Activated CD8-positive, alpha-beta memory T cell treated with anti-CD3 and anti-CD28 coated beads, Interleukin-2, amount 50 U/mL, for 1 hour (primary cell): ENCODE results near the gene SLC11A1.

Experiments used
- DNase-seq: peaks from one replicate; pipeline ENCODE4 v3.0.0-alpha.2; 2020; ENCODE audit errors: extremely low read depth

The SLC11A1 gene, protein sequence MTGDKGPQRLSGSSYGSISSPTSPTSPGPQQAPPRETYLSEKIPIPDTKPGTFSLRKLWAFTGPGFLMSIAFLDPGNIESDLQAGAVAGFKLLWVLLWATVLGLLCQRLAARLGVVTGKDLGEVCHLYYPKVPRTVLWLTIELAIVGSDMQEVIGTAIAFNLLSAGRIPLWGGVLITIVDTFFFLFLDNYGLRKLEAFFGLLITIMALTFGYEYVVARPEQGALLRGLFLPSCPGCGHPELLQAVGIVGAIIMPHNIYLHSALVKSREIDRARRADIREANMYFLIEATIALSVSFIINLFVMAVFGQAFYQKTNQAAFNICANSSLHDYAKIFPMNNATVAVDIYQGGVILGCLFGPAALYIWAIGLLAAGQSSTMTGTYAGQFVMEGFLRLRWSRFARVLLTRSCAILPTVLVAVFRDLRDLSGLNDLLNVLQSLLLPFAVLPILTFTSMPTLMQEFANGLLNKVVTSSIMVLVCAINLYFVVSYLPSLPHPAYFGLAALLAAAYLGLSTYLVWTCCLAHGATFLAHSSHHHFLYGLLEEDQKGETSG

DNA sequence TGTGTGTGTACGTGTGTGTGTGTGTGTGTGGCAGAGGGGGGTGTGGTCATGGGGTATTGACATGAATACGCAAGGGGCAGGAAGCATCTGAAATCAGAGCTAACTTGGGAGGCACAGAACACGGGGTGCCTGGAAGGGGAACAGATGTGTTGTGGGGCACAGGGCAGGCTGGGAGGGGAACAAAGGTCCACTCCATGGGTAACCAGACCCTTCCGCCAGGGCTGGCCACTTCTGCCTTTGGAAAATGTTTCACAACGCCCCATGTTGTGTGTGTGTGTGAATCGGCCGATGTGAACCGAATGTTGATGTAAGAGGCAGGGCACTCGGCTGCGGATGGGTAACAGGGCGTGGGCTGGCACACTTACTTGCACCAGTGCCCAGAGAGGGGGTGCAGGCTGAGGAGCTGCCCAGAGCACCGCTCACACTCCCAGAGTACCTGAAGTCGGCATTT lies at the start of gene SLC11A1:
Gene SLC11A1, plus strand, starts transcription at position 358 of the 451 bp plus-strand sequence. CDS start 96 bp downstream, outside the sequence.
- DNase-seq = no peak

DNA sequence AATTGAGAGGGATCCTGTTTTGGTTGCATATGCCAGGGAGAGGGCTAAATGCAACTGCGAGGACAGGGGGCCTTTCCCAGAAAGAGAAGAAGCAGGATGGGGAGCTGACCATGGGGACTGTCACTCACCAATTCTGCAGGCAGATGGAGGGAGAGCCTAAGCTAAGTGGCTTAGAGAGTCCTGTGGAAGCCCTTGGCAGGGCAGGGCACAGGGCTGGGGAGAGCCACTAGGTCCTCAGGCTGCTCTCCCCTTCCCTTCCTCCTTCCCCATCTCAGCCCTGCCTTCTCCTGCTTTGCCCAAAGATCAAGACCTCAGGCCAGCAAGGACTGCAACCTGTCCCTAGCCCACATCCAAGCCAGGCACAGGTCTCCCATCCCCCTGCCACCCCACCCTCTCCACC lies 49.8 kb upstream of the SLC11A1 start:
- DNase-seq = no peak

DNA sequence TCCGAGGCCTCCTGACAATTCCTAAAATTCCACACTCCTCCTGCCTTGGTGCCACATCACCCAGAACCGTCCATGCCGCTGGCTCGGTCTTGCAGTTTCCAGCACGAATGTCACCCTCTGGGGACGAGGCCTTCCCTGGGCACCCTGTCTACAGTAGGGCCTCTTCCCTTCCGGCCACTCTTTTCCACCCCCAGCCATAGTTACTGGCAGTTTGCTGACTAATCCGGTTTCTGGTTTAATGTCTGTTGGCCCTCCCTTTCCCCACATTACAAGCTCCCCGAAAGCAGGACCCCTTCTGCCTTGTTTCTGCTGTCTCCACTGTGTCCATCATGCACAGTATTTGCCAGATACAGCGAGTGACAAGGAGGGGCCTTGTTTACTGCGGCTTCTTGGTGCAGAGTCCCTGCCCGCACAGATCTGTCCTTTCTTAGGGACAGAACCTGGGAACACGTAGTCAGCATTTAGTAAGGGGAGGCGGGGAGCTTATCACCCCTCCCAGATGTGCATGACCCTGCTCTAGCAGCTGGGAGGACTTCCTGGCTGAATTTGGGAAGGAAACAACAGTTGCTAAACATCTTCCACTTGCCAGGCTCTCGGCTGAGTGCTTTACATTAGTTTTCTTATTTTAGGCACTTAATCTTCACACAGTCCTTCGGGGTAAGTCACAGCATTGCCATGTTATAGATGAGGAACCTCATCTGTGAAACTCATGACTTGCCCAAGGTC lies 49.0 kb upstream of the SLC11A1 start:
- no peak for DNase-seq

DNA sequence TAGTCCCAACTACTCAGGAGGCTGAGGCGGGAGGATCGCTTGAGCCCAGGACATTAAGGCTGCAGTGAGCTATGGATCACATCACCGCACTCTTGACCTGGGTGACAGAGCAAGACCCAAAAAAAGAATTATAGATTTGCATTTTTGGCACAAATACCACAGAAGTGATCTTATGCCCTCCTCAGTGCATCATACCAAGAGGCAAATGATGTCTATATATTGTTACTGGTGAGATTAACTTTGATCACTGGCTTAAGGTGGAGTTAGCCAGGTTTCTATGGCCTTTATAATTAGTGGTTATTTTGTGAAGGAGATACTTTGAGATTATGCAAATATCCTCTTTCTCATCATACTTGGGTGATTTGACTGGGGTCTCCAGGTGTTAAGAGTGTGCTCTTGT lies 47.5 kb upstream of the SLC11A1 start:
- DNase-seq = no peak

DNA sequence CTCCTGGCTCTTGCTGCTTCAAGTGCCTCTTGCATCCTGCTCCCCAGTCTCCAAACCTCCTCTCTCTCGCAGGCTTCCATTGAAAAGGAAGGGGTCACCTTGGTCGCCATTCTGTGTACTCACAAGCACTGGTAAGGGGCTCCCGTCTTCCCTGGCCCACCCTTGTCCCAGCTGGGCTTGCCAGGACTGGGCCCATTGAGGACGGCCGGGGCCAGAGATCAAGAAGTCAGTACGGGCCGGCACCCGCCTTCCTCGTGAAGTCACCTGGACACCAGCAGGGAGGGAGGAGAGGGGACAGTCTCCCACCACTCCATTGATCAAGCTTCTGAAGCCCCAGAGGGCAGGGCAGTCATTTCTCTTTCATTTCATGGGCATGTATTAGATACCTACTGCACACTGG lies 41.4 kb upstream of the SLC11A1 start:
- no peak for DNase-seq

DNA sequence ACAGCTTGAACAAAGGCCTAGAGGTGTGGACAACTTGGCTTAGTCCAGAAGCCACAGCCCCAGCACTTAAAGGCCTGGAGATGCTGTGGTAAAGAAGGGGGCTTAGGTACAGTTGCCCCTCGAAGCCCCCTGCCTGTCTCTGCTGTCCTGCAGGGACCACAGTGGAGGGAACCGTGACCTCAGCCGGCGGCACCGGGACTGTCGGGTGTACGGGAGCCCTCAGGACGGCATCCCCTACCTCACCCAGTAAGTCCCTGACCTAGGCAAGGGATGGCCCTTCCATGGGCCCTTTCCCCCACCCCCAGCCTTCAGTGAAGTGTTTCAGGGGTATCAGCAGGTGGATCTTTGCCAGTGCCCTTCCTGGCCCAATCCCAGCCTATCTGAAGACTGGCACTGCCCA lies 40.7 kb upstream of the SLC11A1 start:
- DNase-seq = no peak

DNA sequence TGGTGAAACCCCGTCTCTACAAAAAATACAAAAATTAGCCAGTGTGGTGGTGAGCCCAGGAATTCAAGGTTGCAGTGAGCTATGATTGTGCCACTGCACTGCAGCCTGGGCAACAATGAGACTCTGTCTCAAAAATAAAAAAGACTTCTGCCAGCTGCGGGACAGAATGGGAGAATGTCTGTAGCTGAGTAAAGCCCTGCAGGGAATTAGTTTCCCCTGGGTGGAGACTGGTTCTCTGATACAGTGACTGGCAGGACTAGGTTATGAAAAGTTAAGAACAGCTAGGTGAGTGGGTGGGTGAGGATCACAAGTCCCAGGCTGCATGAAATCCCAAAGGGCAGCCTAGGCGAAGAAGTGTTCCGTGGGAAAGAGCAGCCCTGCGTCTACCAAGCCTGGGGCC lies 39.2 kb upstream of the SLC11A1 start:
- DNase-seq = no peak

DNA sequence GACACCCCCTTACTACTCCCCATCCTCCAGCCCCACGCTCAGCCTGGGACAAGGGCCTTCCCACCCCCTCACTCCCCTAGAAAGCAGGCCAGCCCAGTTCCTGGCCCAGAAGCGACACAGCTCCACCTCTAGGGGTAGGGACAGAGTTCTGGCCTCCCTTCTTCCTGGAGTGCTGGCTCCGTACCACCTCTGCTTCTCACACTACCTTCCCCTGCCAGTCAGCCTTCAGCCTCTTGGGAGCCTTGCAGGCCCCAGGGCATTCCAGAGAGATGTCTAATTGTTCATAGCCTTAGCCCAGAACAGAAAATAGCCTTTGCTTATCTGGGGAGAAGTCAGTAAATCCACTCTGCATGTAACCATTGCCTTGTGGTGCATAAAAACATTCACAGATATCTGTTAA lies 38.5 kb upstream of the SLC11A1 start:
- DNase-seq = no peak

DNA sequence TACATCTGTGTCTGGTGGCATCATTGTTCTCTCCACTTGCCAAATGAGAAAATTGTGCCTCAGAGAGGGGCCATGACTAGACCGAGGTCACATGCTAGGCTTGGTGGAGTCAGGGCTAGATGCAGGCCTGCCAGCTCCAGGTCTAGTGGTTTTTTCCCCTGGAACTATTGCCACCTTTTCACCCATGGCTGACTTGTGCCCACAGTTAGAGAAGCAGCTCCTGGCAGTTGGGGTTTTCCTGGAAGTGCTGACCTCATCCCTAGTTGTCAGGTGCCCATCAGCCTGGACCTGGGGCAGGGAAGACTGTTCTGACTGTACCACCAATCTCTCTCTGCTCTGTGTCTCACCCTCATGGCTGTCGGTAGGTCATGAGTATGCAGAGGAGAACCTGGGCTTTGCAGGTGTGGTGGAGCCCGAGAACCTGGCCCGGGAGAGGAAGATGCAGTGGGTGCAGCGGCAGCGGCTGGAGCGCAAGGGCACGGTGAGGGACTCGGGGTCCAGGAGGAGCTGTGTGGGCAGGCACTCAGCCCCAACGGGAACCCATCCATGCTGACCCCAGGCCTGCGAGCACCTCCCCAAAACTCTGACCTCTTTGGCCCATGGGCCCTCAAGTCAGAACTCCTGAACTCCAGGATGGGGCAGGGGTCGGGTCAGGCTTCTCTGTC lies 37.9 kb upstream of the SLC11A1 start:
- no peak for DNase-seq

DNA sequence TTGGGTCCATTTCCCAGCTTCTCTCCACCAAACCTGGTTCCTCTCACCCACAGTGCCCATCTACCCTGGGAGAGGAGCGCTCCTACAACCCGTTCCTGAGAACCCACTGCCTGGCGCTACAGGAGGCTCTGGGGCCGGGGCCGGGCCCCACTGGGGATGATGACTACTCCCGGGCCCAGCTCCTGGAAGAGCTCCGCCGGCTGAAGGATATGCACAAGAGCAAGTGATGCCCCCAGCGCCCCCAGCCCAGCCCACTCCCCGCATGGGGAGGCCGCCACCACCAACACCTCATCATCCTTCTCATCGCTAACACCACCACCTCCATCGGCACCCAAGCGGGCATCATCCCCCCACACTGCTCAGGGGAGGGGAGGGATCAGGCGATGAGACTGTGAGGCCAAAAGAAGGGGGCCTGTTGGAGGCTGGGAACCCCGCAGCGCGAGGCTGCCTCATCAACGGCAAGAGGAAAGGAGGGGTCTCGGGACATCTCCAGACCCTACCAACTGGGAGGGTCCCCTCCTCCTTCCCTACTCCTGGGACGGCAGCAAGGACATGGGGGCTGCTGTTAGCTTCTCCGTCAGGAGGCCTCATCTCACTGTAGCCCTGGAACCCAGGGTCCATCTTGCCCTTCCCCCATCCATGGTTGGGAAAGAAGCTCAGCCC lies 37.2 kb upstream of the SLC11A1 start:
- no peak for DNase-seq

DNA sequence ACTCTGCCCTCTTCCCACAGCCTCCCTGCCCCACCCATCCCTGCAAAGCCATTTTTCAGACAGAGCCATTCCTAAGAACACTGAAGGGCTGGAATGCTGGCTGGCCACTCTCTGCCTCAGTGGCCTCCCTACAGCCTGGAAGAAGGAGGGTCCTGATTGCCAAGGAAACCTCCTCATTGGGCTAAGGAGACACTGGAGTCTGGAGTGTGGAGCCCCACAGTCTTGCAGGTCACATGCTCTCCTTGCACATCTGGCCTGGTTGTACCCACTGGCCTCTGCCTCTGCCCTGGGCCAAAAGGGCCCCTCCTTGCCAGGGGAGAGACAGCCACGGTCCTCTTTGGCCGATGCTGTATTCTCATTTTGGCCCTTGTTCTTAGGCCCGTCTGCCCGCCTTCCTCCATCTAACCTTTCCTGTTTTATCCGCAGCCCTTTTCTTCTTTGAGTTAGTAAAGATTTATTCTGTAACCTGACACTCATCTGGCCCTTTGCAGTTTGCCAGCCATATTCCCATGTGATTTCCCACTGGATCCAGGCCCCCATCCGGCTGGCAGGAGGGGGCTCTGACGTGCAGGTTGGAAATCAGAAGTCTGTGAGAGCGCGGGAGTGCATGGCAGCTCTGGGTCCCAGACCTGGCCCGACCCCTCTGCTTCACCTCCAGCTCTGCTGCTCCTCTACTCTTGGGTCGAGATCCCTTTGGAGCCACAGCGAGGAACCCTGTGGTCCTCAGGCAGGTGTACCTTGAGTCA lies 36.4 kb upstream of the SLC11A1 start:
- DNase-seq = no peak

DNA sequence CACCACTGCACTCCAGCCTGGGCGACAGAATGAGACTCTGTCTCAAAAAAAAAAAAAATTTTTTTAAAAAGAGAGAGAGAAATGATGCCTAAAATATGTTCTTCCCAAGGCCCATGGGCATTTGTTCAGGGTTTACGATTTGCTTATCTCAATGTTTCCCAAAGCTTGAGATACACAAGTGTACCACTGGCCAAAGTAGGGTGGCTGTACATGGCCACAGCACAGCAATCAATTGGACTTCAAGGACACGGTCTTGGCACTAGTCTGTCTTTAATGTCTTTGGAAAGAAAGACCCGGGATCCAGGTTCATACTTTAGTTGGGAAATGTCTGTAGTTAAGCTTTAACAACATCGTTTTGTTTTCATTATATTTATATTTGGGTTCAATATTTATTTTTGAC lies 34.9 kb upstream of the SLC11A1 start:
- no peak for DNase-seq

DNA sequence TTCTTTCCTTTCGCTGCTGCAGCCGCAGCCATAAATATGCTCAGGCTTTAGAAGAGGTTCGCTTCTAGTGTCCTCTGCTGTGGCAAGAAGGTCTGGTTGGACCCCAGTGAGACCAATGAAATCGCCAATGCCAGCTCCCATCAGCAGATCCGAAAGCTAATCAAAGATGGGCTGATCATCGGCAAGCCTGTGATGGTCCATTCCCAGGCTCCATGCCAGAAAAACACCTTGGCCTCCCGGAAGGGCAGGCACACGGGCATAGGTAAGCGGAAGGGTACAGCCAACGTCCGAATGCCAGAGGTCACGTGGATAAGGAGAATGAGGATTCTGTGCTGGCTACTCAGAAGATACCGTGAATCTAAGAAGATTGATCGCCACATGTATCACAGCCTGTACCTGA lies 28.0 kb upstream of the SLC11A1 start:
- no peak for DNase-seq

DNA sequence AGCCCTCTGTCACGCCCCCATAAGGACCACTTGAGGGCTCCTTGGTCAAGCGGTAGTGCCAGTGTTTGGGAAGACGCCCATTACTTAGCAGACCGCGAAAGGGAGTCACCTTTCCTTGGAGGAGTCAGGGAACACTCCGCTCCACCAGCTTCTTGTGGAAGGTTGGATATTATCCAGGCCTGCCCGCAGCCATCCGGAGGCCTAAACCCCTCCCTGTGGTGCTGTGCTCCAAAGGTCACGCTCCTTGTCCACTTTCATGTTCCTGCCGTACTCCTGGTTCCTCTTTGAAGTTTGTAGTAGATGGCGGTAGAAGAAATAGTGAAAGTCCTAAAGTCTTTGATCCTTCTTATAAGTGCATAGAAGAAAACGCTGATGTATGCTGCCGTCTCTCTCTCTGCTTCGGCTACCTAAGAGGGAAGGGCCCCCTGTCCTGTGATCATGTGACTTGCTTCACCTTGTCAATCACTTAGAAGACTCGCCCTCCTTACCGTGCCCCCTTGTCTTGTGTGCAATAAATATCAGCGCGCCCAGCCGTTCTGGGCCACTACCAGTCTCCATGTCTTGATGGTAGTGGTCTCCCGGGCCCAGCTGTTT lies 27.1 kb upstream of the SLC11A1 start:
- DNase-seq = no peak

DNA sequence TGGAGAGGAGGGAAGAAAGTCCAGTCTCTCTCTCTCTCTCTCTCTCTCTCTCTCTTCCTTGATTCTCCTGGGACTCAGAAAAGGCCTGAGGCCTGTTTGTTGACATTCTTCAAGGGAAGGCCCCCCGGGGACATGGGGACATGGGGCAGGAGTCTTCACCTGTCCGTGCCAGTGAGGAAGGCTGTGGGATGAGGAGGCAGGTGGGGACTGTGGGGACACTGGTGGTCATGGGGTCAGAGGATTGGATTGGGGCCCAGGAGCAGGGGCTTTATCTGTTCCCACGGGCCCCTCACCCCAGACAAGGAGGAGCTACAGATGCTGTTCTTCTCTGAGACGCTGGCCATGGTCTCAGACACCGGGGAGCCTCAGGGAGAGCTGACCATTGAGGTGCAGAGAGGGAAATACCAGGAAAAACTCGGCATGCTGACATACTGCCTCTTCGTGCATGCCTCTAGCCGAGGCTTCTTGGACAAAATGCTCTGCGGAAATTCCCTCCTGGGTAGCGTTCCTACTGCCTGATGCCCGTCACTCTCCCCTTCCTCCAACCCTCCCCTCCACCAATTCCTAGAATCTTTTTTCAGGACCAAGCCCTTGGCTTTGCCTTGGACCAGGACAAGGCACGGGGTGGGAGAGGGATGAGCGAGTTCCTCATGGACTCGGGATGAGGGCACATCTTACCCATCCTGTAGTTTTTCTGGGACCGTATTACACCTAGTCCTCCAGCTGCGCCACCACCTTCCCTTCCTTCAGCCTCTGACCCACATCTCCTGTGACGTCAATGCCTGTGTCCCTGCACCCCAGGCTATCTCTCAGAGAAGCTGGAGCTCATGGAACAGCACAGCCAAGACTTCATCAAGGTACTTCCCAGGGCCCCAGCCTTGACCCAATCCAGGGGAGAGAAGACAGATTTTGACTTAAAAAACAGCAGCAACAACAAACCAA lies 24.6 kb upstream of the SLC11A1 start:
- DNase-seq = no peak

DNA sequence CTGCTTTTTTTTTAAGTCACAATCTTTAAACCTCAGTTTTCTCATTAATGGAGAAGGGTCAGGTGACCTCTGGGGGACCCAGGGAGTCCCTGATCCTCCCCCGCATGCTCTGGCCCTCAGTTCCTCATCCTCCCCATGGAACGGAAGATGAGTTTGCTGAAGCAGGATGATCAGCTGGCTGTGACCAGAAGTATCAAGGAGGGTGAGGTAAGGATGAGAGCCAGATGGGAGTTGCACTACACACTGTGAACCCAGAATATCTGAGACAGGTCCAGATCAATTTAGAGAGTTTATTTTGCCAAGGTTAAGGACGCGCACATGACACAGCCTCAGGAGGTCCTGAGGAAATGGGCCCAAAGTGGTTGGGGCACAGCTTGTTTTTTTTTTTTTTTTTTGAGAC lies 21.6 kb upstream of the SLC11A1 start:
- DNase-seq = no peak

DNA sequence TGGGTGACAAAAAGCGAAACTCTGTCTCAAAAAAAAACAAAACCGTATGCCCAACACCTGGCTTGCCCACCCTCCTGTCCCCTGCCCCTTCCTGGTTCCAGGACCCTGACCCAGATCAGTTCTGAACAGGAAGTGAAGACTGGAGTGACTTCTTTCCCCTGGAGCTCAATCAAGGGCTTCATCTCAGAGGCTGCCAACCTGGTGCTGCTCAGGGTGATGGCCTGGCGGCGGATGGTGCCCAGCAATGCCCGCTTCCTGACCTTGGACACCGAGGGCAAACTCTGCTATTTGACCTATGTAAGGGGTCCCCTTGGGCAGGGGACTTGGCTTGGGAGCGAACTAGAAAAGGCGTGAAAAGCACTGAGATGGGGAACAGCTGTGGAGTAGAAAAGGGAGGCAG lies 19.5 kb upstream of the SLC11A1 start:
- no peak for DNase-seq

DNA sequence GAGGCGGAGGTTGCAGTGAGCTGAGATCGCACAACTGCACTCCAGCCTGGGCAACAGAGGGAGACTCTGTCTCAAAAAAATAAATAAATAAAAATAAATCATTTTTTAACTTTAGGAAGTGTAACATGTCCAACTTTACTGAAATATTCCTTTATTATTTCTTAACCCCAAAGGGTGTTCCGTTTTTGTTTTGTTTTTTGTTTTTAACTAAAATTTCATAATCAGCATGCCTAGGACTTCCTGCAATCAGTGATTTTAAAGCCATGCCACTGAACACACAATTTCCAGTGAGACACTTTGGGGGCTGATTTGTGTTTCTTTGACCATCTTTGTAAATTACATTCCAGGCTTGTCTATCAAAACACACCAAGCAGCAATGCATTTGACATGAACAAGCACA lies 18.3 kb upstream of the SLC11A1 start:
- DNase-seq = no peak

DNA sequence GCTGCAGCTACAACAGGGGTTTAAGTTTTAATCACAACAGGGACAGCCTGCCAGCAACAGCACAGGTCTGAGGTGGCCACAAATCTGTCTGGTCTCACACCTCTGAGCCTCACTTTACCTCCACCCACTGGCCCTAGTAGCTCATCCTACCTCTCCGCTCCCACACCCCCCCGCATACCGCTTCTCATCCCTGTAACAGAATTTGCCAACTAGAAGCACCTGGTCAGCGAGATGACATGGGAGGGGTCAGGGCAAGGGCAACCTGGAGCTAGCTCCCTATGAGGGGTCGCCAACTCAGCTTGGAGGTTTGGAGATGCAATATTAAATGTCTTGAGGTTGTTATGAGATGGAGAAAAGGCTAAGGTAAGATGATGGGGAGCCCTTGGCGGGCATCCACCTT lies 17.9 kb upstream of the SLC11A1 start:
- no peak for DNase-seq
